ENCODE data around the gene RAX2.
"Not testable (repeated sequence)": the region's sequence is repeated elsewhere in the genome, so short reads cannot be mapped to it uniquely, and the experiment has no call there.

Gene RAX2

GRCh38 chr19:3760871-3761361, 11.1 kb downstream of the RAX2 start:
- DNase-seq (ENCODE audit: low spot score), result no peak

GRCh38 chr19:3759482-3760254, 12.4 kb downstream of the RAX2 start:
- no peak for DNase-seq (ENCODE audit: low spot score)

- not testable (repeated sequence) for DNase-seq (ENCODE audit: low spot score)
These were observed 13.7 kb downstream of the RAX2 start for GRCh38 chr19:3758297-3758696.

- DNase-seq (ENCODE audit: low spot score), result not testable (repeated sequence)
These were observed 14.3 kb downstream of the RAX2 start for GRCh38 chr19:3757705-3758104.

- DNase-seq (ENCODE audit: low spot score), result no peak
These were observed 18.2 kb downstream of the RAX2 start for GRCh38 chr19:3753631-3754410.

- no peak for DNase-seq (ENCODE audit: low spot score)
These were observed 19.5 kb downstream of the RAX2 start for GRCh38 chr19:3752492-3752891.

- no peak for DNase-seq (ENCODE audit: low spot score)
These were observed 20.8 kb downstream of the RAX2 start for GRCh38 chr19:3751236-3751635.

GRCh38 chr19:3750211-3750610, 21.8 kb downstream of the RAX2 start:
- no peak for DNase-seq (ENCODE audit: low spot score)

GRCh38 chr19:3748965-3749364, 23.1 kb downstream of the RAX2 start:
- DNase-seq (ENCODE audit: low spot score), result no peak

GRCh38 chr19:3746371-3747056, 25.5 kb downstream of the RAX2 start:
- no peak for DNase-seq (ENCODE audit: low spot score)

- no peak for DNase-seq (ENCODE audit: low spot score)
These were observed 26.5 kb downstream of the RAX2 start for GRCh38 chr19:3745363-3746045.

GRCh38 chr19:3743486-3743885, 28.5 kb downstream of the RAX2 start:
- DNase-seq (ENCODE audit: low spot score), result no peak

GRCh38 chr19:3740431-3740830, 31.6 kb downstream of the RAX2 start:
- DNase-seq (ENCODE audit: low spot score), result no peak

GRCh38 chr19:3738477-3739220, 33.4 kb downstream of the RAX2 start:
- DNase-seq (ENCODE audit: low spot score), result no peak

GRCh38 chr19:3737487-3738205, 34.4 kb downstream of the RAX2 start:
- DNase-seq (ENCODE audit: low spot score), result no peak

- DNase-seq (ENCODE audit: low spot score), result no peak
These were observed 35.8 kb downstream of the RAX2 start for GRCh38 chr19:3736106-3736724.

- no peak for DNase-seq (ENCODE audit: low spot score)
These were observed 37.8 kb downstream of the RAX2 start for GRCh38 chr19:3734310-3734600.

- DNase-seq (ENCODE audit: low spot score), result no peak
These were observed 38.3 kb downstream of the RAX2 start for GRCh38 chr19:3733549-3734309.

- no peak for DNase-seq (ENCODE audit: low spot score)
These were observed 39.9 kb downstream of the RAX2 start for GRCh38 chr19:3732108-3732507.
